Hepatocyte (in vitro differentiated cells): ENCODE results near the gene PATL1.
"Not testable (repeated sequence)": the region's sequence is repeated elsewhere in the genome, so short reads cannot be mapped to it uniquely, and the experiment has no call there.

Experiments
- CTCF ChIP-seq: fragments of 200-600 bp; sonication (generic); IDR thresholded peaks from 2 replicates; pipeline ENCODE4 v1.5.1; 2016; ENCODE audit warnings: antibody characterized with exemption, mild to moderate bottlenecking; ENCODE audit not compliant: poor library complexity
- EZH2 ChIP-seq: fragments of 200-600 bp; sonication (generic); IDR thresholded peaks from 2 replicates; pipeline ENCODE4 v1.6.1; 2016; ENCODE audit warnings: antibody characterized with exemption, mild to moderate bottlenecking, borderline replicate concordance
- EZH2phosphoT487 ChIP-seq: fragments of 200-600 bp; sonication (generic); IDR thresholded peaks from one replicate; pipeline ENCODE4 v1.6.1; 2018; ENCODE audit warnings: antibody characterized with exemption, mild to moderate bottlenecking, low read depth, moderate library complexity; ENCODE audit not compliant: unreplicated experiment, severe bottlenecking

- not testable (repeated sequence) for TF ChIP-seq EZH2phosphoT487, CTCF, EZH2
Observed at GRCh38 chr11:59700157-59700556, 31.3 kb upstream of the PATL1 start.
